ENCODE data around the gene FMO5.

DNA sequence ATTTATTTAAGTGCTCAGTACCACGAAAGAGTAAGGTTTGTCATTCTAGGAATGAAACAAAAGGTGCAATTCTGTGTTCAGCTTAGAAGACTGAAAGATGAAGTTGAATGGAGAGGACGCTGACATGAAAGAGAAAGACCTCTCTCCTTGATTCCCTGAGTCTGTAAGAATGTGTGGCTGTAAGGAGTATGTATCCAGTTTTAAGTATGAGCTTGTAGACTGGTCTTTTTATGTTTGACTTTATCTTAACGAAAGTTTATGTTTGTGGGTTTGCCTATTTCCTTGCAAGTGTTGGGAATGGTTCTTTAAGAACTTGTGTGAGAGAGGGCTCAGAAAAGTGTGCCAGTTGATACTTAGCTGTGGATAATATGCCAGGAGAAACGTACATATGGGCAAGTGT is 18.7 kb upstream of the FMO5 start:
- TF ChIP-seq CTCF (IDR thresholded peaks at IDR 0.05; ENCODE audit: poor library complexity, severe bottlenecking): no peak
- no peak for TF ChIP-seq RAD21 (conservative IDR thresholded peaks at IDR 0.05)
- TF ChIP-seq, protein P1, sequence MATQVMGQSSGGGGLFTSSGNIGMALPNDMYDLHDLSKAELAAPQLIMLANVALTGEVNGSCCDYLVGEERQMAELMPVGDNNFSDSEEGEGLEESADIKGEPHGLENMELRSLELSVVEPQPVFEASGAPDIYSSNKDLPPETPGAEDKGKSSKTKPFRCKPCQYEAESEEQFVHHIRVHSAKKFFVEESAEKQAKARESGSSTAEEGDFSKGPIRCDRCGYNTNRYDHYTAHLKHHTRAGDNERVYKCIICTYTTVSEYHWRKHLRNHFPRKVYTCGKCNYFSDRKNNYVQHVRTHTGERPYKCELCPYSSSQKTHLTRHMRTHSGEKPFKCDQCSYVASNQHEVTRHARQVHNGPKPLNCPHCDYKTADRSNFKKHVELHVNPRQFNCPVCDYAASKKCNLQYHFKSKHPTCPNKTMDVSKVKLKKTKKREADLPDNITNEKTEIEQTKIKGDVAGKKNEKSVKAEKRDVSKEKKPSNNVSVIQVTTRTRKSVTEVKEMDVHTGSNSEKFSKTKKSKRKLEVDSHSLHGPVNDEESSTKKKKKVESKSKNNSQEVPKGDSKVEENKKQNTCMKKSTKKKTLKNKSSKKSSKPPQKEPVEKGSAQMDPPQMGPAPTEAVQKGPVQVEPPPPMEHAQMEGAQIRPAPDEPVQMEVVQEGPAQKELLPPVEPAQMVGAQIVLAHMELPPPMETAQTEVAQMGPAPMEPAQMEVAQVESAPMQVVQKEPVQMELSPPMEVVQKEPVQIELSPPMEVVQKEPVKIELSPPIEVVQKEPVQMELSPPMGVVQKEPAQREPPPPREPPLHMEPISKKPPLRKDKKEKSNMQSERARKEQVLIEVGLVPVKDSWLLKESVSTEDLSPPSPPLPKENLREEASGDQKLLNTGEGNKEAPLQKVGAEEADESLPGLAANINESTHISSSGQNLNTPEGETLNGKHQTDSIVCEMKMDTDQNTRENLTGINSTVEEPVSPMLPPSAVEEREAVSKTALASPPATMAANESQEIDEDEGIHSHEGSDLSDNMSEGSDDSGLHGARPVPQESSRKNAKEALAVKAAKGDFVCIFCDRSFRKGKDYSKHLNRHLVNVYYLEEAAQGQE (IDR thresholded peaks at IDR 0.05; ENCODE audit: borderline replicate concordance): no peak
- no peak for TF ChIP-seq EZH2 (IDR thresholded peaks at IDR 0.05; ENCODE audit: borderline replicate concordance, insufficient read depth, low read length, poor library complexity, severe bottlenecking)
